OCI-LY3 (cell line): Measurements from ENCODE around the gene C2CD4A.

Experiments
- H2AFZ ChIP-seq: fragments of 200-600, 300-600 bp; shearing (Covaris generic); 2 replicates; pipeline ENCODE4 v1.6.0; 2014; ENCODE audit warnings: antibody characterized with exemption, low read depth, low read length
- H3K27ac ChIP-seq: fragments of 200-600, 300-600 bp; sonication (generic); 2 replicates; pipeline ENCODE4 v1.5.1; 2014; ENCODE audit warnings: mild to moderate bottlenecking, low read length, moderate library complexity, mixed read lengths
- H3K27me3 ChIP-seq: fragments of 200-600, 300-600 bp; sonication (generic); 2 replicates; pipeline ENCODE4 v1.6.1; 2014; ENCODE audit warnings: low read depth, low read length, mixed read lengths
- H3K36me3 ChIP-seq: fragments of 200-600, 300-600 bp; sonication (generic); replicated peaks from 2 replicates; pipeline ENCODE3; 2014; ENCODE audit warnings: low read depth, low read length, mixed read lengths
- H3K4me1 ChIP-seq: fragments of 300-600, 200-600 bp; sonication (generic); 2 replicates; pipeline ENCODE4 v1.6.1; 2014; ENCODE audit warnings: low read length, mixed read lengths
- H3K4me2 ChIP-seq: fragments of 200-600, 300-600 bp; sonication (generic); 2 replicates; pipeline ENCODE4 v1.6.1; 2014; ENCODE audit warnings: low read length, mixed read lengths
- H3K4me3 ChIP-seq: fragments of 300-600, 200-600 bp; sonication (generic); 2 replicates; pipeline ENCODE4 v1.5.1; 2014; ENCODE audit warnings: antibody characterized with exemption, mild to moderate bottlenecking, low read length, moderate library complexity
- H3K79me2 ChIP-seq: fragments of 300-600, 200-600 bp; shearing (Covaris generic); 2 replicates; pipeline ENCODE4 v1.6.1; 2014; ENCODE audit warnings: mild to moderate bottlenecking, low read length, mixed read lengths
- H3K9ac ChIP-seq: fragments of 300-600, 200-600 bp; shearing (Covaris generic); 2 replicates; pipeline ENCODE4 v1.6.0; 2014; ENCODE audit warnings: mild to moderate bottlenecking, low read length, moderate library complexity
- H3K9me3 ChIP-seq: fragments of 200-600, 300-600 bp; shearing (Covaris generic); 2 replicates; pipeline ENCODE4 v1.6.1; 2014; ENCODE audit warnings: low read length, mixed read lengths; ENCODE audit not compliant: insufficient read depth
- H4K20me1 ChIP-seq: fragments of 200-600, 300-600 bp; sonication (generic); 2 replicates; pipeline ENCODE4 v1.6.1; 2016; ENCODE audit warnings: low read length, mixed read lengths; ENCODE audit not compliant: insufficient read depth
- CTCF ChIP-seq: fragments of 200-600, 300-600 bp; sonication (generic); IDR thresholded peaks from 2 replicates; pipeline ENCODE4 v1.5.1; 2014; ENCODE audit warnings: antibody characterized with exemption, low read length, low read depth
- EZH2phosphoT487 ChIP-seq: fragments of 200-600 bp; shearing (Covaris generic); IDR thresholded peaks from 2 replicates; pipeline ENCODE4 v1.6.1; 2018; ENCODE audit warnings: antibody characterized with exemption, mixed run types, low read depth

Gene C2CD4A

DNA sequence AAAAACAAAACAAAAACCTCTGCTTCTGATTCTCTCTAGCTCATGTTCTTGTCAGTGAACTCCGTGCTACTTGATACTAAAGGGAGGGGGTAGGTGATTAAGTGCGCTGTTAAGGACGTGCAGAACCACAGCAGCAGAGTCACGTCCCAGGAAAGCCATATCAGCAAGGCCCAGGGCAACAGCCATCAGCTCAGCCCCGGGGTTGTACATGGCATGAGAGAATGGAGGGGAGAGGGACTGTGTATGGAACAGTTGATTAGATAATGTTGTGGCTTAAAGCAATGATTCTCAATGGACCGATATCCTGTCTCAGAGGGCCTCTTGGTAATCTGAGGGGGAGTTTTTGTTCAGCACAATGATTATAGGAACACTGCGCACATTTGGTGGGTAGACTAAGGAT lies 27.6 kb downstream of the C2CD4A start:
- Histone ChIP-seq H4K20me1 (no peaks in the 10 kb centered on the region), H3K9ac (no peak overlapping the region), H3K27me3 (peaks cover 2% of the 10 kb centered on the region; the same call in 1 of the 2 replicates), H2AFZ (no peak overlapping the region), H3K36me3 (no peaks in the 10 kb centered on the region), H3K9me3 (no peaks in the 10 kb centered on the region), H3K4me2 (no peak overlapping the region), H3K4me1 (no peaks in the 10 kb centered on the region), H3K27ac (no peak overlapping the region), H3K4me3 (no peak overlapping the region), H3K79me2 (no peaks in the 10 kb centered on the region)
- TF ChIP-seq EZH2phosphoT487 (no peak), CTCF (no peak)

DNA sequence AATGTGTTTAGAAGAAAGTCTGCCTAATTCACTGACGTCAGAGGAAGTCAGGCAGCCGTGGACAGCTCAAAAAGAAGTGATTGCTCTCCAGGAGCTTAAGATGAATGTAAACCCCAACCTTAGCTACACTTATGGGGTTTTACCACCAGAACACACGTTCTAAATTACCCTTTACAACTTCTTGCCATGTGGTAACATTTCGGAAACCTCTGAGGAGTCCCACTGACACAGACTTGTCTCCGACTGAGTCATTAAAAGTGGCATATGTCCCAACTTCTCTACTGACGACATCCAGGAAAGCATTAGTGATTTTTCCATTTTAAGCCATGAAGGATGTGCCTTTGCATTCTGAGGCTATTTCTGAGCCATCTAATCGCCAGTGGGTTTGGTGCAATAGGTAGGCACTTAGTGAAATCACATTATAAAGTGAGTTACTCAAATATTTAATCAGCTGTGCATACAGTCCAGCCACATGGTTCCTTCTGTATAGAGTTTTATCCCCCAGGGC lies 32.4 kb downstream of the C2CD4A start:
- H3K27ac ChIP-seq, result no peak overlapping the region
- H2AFZ ChIP-seq, result no peak overlapping the region
- H3K79me2 ChIP-seq, result no peaks in the 10 kb centered on the region
- no peaks in the 10 kb centered on the region for H3K4me1 ChIP-seq
- H3K27me3 ChIP-seq, result peaks cover 2% of the 10 kb centered on the region; the same call in 1 of the 2 replicates
- H3K4me3 ChIP-seq, result no peak overlapping the region
- H3K9ac ChIP-seq, result no peak overlapping the region
- H3K36me3 ChIP-seq, result no peaks in the 10 kb centered on the region
- H3K9me3 ChIP-seq, result no peaks in the 10 kb centered on the region
- no peaks in the 10 kb centered on the region for H4K20me1 ChIP-seq
- TF ChIP-seq CTCF (no peak), EZH2phosphoT487 (no peak)
- no peak overlapping the region for H3K4me2 ChIP-seq

DNA sequence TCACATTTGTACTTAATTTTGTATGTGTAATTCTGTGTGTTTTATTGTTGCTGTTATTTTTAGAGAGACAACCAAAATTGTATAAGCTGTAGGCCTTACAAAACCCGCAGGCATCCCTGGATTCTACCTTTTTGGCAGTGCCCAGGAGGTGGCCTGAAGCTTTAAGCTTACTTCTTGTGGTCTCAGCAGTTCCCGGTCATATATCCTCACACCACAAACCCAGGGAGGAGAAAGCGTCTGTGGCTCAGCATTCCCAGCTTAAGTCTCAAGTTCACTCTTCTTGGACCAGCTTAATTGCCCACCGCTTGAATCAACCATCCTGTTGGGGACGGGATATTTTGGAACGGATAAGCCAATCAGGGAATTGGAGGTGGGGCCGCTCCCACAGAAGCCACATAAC lies 36.7 kb downstream of the C2CD4A start:
- Histone ChIP-seq H3K9ac (no peak overlapping the region), H3K27ac (no peak overlapping the region), H3K4me3 (no peak overlapping the region), H3K4me1 (no peaks in the 10 kb centered on the region), H3K4me2 (no peak overlapping the region), H3K27me3 (peaks cover under 1% of the 10 kb centered on the region; the same call in 1 of the 2 replicates), H3K9me3 (no peaks in the 10 kb centered on the region), H3K36me3 (no peaks in the 10 kb centered on the region), H2AFZ (no peak overlapping the region), H3K79me2 (no peaks in the 10 kb centered on the region), H4K20me1 (no peaks in the 10 kb centered on the region)
- TF ChIP-seq EZH2phosphoT487 (no peak), CTCF (no peak)

GRCh38 chr15:62104401-62104800 lies 37.6 kb downstream of the C2CD4A start:
- no peak for TF ChIP-seq CTCF
- TF ChIP-seq EZH2phosphoT487, result no peak
- Histone ChIP-seq H4K20me1 (no peaks in the 10 kb centered on the region), H3K27ac (no peak overlapping the region), H3K27me3 (no peaks in the 10 kb centered on the region), H3K4me3 (no peak overlapping the region), H2AFZ (no peak overlapping the region), H3K9me3 (no peaks in the 10 kb centered on the region), H3K36me3 (no peaks in the 10 kb centered on the region), H3K9ac (no peak overlapping the region), H3K79me2 (no peaks in the 10 kb centered on the region), H3K4me2 (no peak overlapping the region), H3K4me1 (no peaks in the 10 kb centered on the region)
